HG03025 (cell line): ENCODE data around the gene PIGQ.

Experiments used
- ATAC-seq: cut with Tn5 transposase; IDR thresholded peaks from one replicate; pipeline ENCODE4 v1.9.1; 2021; ENCODE audit warnings: mild to moderate bottlenecking, moderate library complexity; ENCODE audit not compliant: unreplicated experiment, low FRiP score

PIGQ gene

GRCh38 chr16:533391-534123, 36.2 kb upstream of the PIGQ start:
- no peak for ATAC-seq

DNA sequence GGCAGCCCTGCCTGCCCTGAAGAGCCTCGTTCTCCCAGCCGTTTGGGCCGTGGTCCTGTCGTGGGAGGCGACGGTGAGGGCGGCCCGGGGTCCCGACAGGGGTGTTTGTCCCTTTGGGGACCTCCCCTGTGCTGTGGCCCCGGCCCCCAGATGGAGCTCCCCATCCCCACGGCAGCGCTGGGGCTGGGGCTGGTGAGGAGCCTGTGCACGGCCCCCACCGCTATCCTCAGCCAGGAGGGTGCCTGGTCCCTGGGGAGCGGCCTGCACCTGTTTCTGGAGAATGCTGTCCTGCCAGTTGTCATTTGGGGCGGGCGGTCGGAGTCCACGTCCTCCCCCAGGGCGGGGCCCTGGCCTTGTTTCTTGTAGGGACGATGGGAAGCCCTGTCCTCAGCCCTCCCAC, 35.6 kb upstream of the PIGQ start:
- ATAC-seq, result no peak

GRCh38 chr16:534856-535445, 34.8 kb upstream of the PIGQ start:
- ATAC-seq, result no peak

DNA sequence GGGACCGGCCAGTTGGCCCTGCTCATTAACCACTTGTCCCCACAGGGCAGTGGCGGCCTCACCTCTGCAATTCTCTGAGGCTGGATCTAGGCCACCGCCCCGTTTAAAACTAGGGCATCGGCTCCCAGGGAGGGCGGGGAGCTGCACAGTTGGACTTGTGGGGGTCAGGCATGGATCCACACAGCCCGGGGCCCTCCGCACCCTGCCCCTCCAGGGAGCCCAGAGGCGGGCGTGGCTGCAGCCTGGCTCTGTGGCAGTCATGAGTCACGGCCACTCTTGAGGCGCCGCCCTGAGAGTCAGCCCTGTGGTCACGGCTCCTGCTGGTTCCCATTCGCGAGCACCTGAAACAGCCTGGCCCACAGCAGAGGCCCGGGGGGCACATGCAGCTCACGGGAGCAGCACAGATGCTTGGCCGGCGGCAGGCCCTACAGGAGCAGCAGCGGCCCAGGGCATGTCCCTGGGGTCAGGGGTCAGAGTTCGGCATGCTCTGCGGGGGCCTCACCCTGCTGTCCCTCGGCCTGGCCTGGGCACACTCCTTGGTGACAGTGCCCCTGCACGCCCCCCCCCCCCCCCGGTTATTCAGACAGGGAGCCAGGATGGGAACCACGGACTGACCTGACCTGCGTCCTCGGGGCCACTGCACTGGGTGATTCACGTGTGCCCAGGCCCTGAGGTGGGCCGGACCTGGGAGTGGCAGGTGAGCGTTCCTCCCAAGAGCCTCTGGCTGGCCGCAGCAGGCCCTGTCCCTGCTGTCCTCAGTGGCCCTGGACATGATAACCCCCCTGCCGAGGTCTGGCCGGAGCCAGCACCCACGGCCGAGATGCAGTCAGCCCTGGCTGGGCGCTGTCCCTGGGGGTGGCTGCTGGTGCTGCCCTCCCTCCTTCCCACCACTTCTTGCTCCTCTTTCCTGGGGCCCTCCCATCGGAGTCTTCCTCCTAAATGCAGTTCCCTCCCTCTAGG, 34.0 kb upstream of the PIGQ start:
- ATAC-seq, result no peak

GRCh38 chr16:536746-537145, 33.0 kb upstream of the PIGQ start:
- ATAC-seq, result no peak

DNA sequence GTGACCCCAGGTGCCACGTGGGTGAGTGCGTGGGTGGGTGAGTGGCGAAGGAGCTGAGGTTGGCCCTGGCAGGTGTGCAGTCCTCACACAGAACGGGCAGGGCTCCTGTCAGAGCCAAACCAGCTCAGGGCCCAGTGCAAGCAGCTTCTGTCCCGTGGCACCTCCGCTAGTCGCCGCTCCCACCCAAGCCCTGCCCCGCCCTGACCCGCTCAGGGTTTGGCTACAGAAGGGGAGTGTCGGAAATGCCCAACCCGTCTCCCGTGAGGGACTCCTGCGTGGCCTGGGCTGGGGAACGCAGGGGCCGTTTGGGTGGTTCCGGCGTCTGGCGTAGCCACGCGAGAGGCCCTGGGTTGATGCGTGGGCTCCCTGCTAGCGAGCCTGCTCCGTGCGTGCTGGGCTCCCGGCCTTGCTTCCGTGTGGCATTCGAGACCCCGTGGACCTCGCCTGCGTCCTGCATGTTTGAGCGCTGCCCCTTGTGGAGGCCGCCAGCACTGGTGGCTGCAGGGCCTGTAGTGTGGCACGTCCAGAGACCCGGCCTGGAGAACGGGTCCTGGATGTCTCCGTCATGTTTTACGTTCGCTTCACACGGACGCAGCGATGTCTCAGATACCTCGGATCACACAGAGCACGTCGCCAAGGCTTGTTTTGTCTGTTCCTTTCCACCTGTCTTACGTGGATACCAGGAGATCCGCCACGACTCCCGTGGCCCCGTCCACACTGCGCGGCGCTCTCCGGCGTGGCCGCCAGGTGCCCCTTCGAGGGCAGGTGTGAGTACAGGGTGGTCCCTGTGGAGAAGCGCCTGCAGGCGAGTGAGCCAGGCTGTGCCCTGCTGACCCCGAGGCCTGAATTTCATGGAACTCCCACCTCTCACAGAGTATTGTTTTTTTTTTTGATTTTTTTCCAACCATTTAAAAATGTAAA, 32.1 kb upstream of the PIGQ start:
- ATAC-seq, result no peak

DNA sequence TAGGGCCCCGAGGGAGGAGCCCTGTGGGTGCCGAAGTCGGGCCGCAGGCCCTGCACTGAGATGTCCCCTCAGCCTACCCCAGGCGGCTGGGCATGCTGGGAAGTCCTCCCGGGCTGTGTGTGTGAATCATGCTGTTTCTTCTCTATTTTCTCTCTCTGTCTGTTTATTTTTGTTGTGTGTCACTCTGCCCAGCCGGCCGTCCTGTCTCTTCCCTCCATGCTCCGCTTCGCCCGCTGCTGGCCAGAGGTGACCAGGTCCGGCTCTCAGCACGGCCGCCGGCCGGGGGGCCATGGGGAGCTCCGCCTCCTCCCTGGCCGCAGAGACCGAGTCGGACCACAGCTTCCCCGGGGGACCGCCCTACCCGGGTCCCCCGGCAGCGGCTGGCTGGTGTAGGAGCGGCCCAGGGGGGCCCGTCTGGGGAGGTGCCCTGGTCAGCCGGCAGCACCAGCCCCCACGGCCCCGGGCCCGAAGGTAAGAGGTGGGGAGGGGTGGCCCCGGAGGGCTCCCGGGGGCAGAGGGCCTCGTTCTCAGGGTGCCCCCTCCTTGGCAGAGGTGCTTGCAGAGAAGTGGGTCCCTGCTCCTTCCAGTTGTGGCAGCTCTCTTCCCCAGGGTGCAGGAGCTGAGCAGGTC, 29.8 kb upstream of the PIGQ start:
- ATAC-seq, result no peak

- no peak for ATAC-seq
Measured at GRCh38 chr16:540645-541340, 29.0 kb upstream of the PIGQ start.

GRCh38 chr16:543301-544164, 26.2 kb upstream of the PIGQ start:
- ATAC-seq, result no peak

DNA sequence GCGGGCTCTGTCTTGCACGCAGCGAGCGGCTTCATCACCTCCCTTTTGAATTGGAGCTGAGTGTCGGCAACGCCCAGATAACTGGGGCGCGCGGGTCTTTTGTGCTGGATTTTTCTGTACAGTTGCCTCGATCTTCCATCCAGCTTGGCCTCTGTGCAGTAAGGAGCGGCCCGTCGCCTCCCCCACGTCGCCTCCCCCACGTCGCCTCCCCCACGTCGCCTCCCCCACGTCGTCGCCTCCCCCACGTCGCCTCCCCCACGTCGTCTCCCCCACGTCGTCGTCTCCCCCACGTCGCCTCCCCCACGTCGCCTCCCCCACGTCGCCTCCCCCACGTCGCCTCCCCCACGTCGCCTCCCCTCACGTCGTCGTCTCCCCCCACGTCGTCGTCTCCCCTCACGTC, 25.3 kb upstream of the PIGQ start:
- no peak for ATAC-seq

DNA sequence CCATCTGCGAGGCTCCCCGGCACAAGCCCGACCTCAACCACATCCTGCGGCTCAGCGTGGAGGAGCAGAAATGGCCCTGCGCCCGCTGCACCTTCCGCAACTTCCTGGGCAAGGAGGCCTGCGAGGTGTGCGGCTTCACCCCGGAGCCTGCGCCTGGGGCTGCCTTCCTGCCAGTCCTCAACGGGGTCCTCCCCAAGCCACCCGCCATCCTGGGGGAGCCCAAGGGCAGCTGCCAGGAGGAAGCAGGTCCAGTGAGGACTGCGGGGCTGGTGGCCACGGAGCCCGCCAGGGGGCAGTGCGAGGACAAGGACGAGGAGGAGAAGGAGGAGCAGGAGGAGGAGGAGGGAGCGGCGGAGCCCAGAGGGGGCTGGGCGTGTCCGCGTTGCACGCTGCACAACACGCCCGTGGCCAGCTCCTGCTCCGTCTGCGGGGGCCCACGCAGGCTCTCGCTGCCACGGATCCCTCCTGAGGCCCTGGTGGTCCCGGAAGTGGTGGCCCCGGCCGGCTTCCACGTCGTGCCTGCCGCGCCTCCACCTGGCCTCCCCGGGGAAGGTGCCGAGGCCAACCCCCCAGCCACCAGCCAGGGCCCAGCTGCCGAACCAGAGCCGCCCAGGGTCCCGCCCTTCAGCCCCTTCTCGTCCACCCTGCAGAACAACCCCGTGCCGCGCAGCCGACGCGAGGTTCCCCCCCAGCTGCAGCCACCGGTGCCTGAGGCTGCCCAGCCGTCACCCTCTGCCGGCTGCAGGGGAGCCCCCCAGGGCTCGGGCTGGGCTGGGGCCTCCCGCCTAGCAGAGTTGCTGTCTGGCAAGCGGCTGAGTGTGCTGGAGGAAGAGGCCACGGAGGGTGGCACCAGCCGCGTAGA, 22.6 kb upstream of the PIGQ start:
- no peak for ATAC-seq

- no peak for ATAC-seq
Measured at GRCh38 chr16:548586-548985, 21.2 kb upstream of the PIGQ start.

DNA sequence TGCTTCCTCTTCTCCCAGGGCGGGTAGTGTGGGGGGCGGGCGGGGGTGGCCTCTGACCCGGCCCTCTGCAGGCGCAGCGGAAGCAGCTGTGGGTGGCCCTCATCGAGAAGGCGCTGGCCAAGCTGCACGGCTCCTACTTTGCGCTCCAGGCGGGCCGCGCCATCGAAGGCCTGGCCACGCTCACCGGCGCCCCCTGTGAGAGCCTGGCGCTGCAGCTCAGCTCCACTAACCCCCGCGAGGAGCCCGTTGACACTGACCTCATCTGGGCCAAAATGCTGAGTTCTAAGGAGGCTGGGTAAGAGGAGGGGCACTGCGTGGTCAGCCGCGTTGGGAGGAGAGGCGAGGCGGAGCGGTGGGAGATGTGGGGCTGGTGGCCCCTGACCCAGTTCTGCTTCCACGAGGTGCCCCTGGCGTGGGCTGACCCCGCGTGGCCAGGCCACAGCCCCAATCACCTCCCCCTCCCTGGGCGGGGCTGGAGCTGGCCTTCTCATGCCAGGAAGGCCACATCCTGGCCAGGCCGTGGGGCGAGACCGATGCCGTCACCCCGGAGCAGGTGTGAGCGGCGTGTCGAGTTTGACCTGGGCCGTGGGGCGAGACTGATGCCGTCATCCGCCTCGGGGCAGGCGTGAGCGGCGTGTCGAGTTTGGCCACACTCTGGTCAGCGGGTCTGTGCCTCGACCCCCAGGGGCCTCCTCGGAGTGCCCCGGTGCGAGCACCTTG, 20.1 kb upstream of the PIGQ start:
- no peak for ATAC-seq

GRCh38 chr16:551210-551609, 18.6 kb upstream of the PIGQ start:
- no peak for ATAC-seq

- ATAC-seq, result no peak
Measured at GRCh38 chr16:552171-552570, 17.6 kb upstream of the PIGQ start.

DNA sequence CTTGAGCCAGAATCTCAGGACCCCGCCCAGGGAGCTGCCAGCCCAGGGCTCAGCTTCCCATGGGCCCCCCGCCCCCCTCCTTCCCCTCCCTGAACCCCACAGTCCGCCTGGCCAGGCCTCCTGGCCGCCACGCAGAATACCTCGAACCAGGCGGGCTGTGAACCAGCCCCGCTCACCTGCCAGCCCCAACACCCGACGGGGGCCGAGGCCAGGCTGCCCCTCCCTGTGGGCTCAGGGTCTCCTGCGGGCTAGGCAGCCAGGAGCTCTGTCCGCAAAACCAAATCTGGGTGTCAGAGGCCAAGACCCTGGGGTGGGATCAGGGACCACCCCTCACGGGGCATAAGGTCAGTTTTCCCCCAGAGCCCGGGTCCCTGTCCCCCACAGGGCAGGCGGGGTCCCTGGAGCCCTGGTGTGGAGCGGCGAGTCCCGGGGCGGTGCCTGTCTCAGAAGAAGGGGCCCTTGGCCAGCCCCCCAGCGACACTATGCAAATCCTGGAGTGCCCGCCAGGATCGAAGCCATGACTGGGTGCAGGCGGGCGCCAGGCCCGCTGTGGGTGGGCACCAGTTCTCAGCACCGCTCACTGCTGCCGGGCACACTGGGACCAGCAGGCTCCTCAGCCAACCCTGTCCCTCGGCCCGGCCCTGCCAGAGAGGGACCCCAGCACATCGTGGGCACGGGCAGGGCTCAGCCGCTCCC, 16.0 kb upstream of the PIGQ start:
- no peak for ATAC-seq
